Dendritic cell treated with granulocyte-macrophage colony-stimulating factor and Interleukin-4, amounts not matched to agents 40 ng/mL and 50 ng/mL, for 4 days (primary cell): ENCODE measurements around the gene MROH2A.
"Not testable (repeated sequence)": the region's sequence is repeated elsewhere in the genome, so short reads cannot be mapped to it uniquely, and the experiment has no call there.

Experiments used
- H3K27ac Mint-ChIP-seq: one replicate; pipeline ENCODE4 v1.8.0; 2022; ENCODE audit warnings: mild to moderate bottlenecking, mixed read lengths
- H3K27me3 Mint-ChIP-seq: one replicate; pipeline ENCODE4 v1.8.0; 2022; ENCODE audit warnings: mild to moderate bottlenecking, mixed read lengths
- H3K36me3 Mint-ChIP-seq: one replicate; pipeline ENCODE4 v1.8.0; 2022; ENCODE audit warnings: low read depth, mixed read lengths
- H3K4me1 Mint-ChIP-seq: one replicate; pipeline ENCODE4 v1.8.0; 2022; ENCODE audit warnings: low read depth, mixed read lengths
- H3K4me3 Mint-ChIP-seq: one replicate; pipeline ENCODE4 v1.8.0; 2022; ENCODE audit warnings: mild to moderate bottlenecking, moderate library complexity, mixed read lengths
- H3K9me3 Mint-ChIP-seq: one replicate; pipeline ENCODE4 v1.8.0; 2022; ENCODE audit warnings: mixed read lengths
- intact Hi-C: fragments of 100-400 bp; cut with micrococcal nuclease; formaldehyde crosslinking; loops from one replicate; pipeline ENCODE4 v1.15.0; 2022

MROH2A gene

DNA sequence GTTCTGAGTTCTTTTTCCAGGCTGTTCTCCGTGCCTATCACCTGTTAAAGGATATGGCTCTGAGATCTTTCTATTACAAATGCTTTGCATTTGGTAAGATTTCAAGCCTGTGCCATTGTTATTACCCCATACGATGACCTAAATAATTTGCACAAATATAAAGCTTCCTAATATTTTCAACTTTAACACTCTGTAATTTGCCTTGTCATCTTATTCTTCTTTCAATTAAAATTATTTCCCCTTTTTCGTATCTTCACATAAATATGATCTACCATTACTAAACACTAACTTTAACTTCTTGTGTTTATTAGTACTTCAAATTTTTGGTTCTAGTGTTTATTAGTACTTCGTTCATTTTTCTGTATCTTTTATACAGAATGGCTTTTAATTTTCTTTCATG, 93.3 kb downstream of the MROH2A start:
- Mint-ChIP-seq H3K27ac (no peak overlapping the region), H3K27me3 (peaks cover 29% of the 10 kb centered on the region), H3K4me3 (no peak overlapping the region), H3K9me3 (peaks cover 11% of the 10 kb centered on the region), H3K36me3 (peaks cover 16% of the 10 kb centered on the region), H3K4me1 (peaks cover 13% of the 10 kb centered on the region)
- intact Hi-C loops: no loop called here

- H3K4me3 Mint-ChIP-seq, intact Hi-C loops, H3K36me3 Mint-ChIP-seq, H3K9me3 Mint-ChIP-seq, H3K27ac Mint-ChIP-seq: not testable (repeated sequence)
- Mint-ChIP-seq H3K4me1 (peaks cover 11% of the 10 kb centered on the region), H3K27me3 (peaks cover 29% of the 10 kb centered on the region)
Observed at GRCh38 chr2:233872125-233872524, 94.0 kb downstream of the MROH2A start.

DNA sequence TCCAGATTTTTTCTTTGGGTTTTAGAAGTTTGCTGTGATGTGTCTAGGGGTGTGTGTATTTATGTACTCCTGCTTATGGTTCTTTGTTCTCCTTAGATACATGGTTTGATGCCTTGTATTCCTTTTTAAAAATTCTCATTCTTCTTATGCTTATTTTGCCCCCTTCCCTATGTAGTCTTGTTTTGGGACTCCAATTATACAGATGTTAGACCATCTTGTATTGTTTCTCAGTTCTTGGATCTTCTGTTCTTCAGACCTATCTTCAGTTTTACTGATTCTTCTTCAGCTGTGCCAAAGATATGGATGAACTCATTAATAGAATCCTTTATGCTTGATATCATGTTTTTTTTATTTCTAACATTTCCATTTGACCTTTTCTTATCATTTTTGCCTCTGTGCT, 104.2 kb downstream of the MROH2A start:
- Mint-ChIP-seq H3K4me1 (no peaks in the 10 kb centered on the region), H3K9me3 (peaks cover 38% of the 10 kb centered on the region), H3K27ac (no peak overlapping the region), H3K36me3 (no peaks in the 10 kb centered on the region), H3K27me3 (peaks cover 9% of the 10 kb centered on the region), H3K4me3 (no peak overlapping the region)
- intact Hi-C loops: no loop called here
